ENCODE data around the gene RENBP.

Gene RENBP

GRCh38 chrX:153970357-153971123 is 26.1 kb upstream of the RENBP start:
- no peak for DNase-seq

- DNase-seq, result no peak
Measured at GRCh38 chrX:153969904-153970356, 25.5 kb upstream of the RENBP start.

GRCh38 chrX:153969125-153969903 is 24.9 kb upstream of the RENBP start:
- no peak for DNase-seq

GRCh38 chrX:153968754-153969124 is 24.3 kb upstream of the RENBP start:
- DNase-seq, result peak; percentile 46

GRCh38 chrX:153968255-153968654 is 23.8 kb upstream of the RENBP start:
- DNase-seq, result no peak

- no peak for DNase-seq
Measured at GRCh38 chrX:153967536-153968224, 23.2 kb upstream of the RENBP start.

- peak; percentile 51 for DNase-seq
Measured at GRCh38 chrX:153966841-153967535, 22.5 kb upstream of the RENBP start.

- DNase-seq, result no peak
Measured at GRCh38 chrX:153966283-153966688, 21.8 kb upstream of the RENBP start.

GRCh38 chrX:153965406-153965805 is 21.0 kb upstream of the RENBP start:
- no peak for DNase-seq

- no peak for DNase-seq
Measured at GRCh38 chrX:153964105-153964504, 19.7 kb upstream of the RENBP start.

- no peak for DNase-seq
Measured at GRCh38 chrX:153963546-153963945, 19.1 kb upstream of the RENBP start.

GRCh38 chrX:153961292-153961691 is 16.8 kb upstream of the RENBP start:
- no peak for DNase-seq

GRCh38 chrX:153960786-153961185 is 16.3 kb upstream of the RENBP start:
- DNase-seq, result no peak

GRCh38 chrX:153960077-153960476 is 15.6 kb upstream of the RENBP start:
- DNase-seq, result no peak

GRCh38 chrX:153959649-153960048 is 15.2 kb upstream of the RENBP start:
- DNase-seq, result no peak

GRCh38 chrX:153958605-153959004 is 14.2 kb upstream of the RENBP start:
- no peak for DNase-seq

- no peak for DNase-seq
Measured at GRCh38 chrX:153957224-153957623, 12.8 kb upstream of the RENBP start.

GRCh38 chrX:153956044-153956907 is 11.8 kb upstream of the RENBP start:
- no peak for DNase-seq

GRCh38 chrX:153955228-153955732 is 10.8 kb upstream of the RENBP start:
- DNase-seq, result no peak

GRCh38 chrX:153954558-153955227 is 10.2 kb upstream of the RENBP start:
- no peak for DNase-seq

- DNase-seq, result no peak
Measured at GRCh38 chrX:153953892-153954557, 9.6 kb upstream of the RENBP start.
